Measurements from ENCODE around the gene C10orf62. TPM values are rescaled to one million over a fixed set of nuclear protein-coding genes. Genes with fewer than 3 reads are reported as not detected.

The C10orf62 gene
- total and polyA plus RNA-seq, 2 of the 13 experiments (the other 11 are each of a cell fraction or from before 2014, with no cell fraction given), result 0.61 to 1.6 TPM

DNA sequence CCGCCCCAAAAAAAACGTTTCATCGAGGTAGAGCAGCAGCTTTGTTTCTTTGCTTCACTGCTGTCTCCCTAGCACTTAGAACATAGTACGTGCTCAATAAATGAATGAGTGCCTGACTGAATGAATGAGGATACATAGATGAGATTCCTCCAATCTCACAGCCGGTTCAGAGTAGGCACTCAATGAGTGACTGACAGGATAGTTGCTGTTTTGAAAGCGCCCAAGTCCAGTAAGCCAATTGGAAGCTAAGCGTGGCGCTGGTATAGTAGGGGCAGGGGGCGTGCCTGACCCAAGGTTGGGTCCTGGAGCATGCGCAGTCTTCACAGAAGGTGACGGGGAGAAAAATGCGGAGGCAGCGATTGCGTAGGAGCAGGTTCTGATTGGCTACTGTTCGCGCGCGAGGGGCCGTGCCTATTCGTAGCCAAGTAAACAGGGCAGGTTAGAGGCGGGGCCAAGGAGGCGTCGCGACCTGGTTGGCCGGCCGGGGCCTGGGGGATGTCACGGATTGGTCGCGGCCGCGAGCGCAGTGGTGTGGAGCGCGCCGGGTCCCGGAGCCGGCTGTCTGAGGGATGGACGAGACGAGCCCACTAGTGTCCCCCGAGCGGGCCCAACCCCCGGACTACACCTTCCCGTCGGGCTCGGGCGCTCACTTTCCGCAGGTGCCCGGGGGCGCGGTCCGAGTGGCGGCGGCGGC is 50.8 kb downstream of the C10orf62 start, which contains the start of gene PI4K2A (continued):
- TF ChIP-seq TBX2 (CRISPR knock-in tag; IDR thresholded peaks at IDR 0.05; ENCODE audit: borderline replicate concordance) (peak; percentile 68; the same call in 1 of the 2 replicates), CEBPB (IDR thresholded peaks at IDR 0.05; ENCODE audit: borderline replicate concordance, low read depth, low read length) (peak; percentile 85; the same call in 1 of the 2 replicates), FOXJ3 (CRISPR knock-in tag; IDR thresholded peaks at IDR 0.05; ENCODE audit: borderline replicate concordance) (peak; percentile 53; the same call in 1 of the 2 replicates), SIN3A (IDR thresholded peaks at IDR 0.05; ENCODE audit: borderline replicate concordance, low read depth, low read length) (peak; percentile 40), MYC (CRISPR knock-in tag; IDR thresholded peaks at IDR 0.05; ENCODE audit: borderline replicate concordance) (0 out of 2 replicates have a peak, but pooled peaks have one; percentile 45), CREB1 (IDR thresholded peaks at IDR 0.05) (peak; percentile 89), CREB1 (CRISPR knock-in tag; IDR thresholded peaks at IDR 0.05) (peak; percentile 81), ATM (IDR thresholded peaks at IDR 0.05; ENCODE audit: borderline replicate concordance) (no peak), HOXA5 (CRISPR knock-in tag; IDR thresholded peaks at IDR 0.05) (no peak), CBX2 (IDR thresholded peaks at IDR 0.05; ENCODE audit: low read depth, low read length) (no peak), CBX2 (CRISPR knock-in tag; IDR thresholded peaks at IDR 0.05; ENCODE audit: low read depth) (no peak), TBX3 (IDR thresholded peaks at IDR 0.05; ENCODE audit: borderline replicate concordance) (peak; percentile 26; the same call in 1 of the 2 replicates), ETV5 (CRISPR knock-in tag; IDR thresholded peaks at IDR 0.05; ENCODE audit: borderline replicate concordance) (peak; percentile 4; the same call in 1 of the 2 replicates), HDAC1 (CRISPR knock-in tag; IDR thresholded peaks at IDR 0.05) (peak; percentile 59), ZNF3 (CRISPR knock-in tag; IDR thresholded peaks at IDR 0.05) (peak; percentile 99)
- TF ChIP-seq, protein P1, sequence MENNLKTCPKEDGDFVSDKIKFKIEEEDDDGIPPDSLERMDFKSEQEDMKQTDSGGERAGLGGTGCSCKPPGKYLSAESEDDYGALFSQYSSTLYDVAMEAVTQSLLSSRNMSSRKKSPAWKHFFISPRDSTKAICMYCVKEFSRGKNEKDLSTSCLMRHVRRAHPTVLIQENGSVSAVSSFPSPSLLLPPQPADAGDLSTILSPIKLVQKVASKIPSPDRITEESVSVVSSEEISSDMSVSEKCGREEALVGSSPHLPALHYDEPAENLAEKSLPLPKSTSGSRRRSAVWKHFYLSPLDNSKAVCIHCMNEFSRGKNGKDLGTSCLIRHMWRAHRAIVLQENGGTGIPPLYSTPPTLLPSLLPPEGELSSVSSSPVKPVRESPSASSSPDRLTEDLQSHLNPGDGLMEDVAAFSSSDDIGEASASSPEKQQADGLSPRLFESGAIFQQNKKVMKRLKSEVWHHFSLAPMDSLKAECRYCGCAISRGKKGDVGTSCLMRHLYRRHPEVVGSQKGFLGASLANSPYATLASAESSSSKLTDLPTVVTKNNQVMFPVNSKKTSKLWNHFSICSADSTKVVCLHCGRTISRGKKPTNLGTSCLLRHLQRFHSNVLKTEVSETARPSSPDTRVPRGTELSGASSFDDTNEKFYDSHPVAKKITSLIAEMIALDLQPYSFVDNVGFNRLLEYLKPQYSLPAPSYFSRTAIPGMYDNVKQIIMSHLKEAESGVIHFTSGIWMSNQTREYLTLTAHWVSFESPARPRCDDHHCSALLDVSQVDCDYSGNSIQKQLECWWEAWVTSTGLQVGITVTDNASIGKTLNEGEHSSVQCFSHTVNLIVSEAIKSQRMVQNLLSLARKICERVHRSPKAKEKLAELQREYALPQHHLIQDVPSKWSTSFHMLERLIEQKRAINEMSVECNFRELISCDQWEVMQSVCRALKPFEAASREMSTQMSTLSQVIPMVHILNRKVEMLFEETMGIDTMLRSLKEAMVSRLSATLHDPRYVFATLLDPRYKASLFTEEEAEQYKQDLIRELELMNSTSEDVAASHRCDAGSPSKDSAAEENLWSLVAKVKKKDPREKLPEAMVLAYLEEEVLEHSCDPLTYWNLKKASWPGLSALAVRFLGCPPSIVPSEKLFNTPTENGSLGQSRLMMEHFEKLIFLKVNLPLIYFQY (CRISPR knock-in tag; IDR thresholded peaks at IDR 0.05; ENCODE audit: borderline replicate concordance), result peak; percentile 71
- TF ChIP-seq, protein P2, sequence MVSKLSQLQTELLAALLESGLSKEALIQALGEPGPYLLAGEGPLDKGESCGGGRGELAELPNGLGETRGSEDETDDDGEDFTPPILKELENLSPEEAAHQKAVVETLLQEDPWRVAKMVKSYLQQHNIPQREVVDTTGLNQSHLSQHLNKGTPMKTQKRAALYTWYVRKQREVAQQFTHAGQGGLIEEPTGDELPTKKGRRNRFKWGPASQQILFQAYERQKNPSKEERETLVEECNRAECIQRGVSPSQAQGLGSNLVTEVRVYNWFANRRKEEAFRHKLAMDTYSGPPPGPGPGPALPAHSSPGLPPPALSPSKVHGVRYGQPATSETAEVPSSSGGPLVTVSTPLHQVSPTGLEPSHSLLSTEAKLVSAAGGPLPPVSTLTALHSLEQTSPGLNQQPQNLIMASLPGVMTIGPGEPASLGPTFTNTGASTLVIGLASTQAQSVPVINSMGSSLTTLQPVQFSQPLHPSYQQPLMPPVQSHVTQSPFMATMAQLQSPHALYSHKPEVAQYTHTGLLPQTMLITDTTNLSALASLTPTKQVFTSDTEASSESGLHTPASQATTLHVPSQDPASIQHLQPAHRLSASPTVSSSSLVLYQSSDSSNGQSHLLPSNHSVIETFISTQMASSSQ (IDR thresholded peaks at IDR 0.05; ENCODE audit: low read depth), result no peak
- TF ChIP-seq, protein P2 (CRISPR knock-in tag; IDR thresholded peaks at IDR 0.05; ENCODE audit: borderline replicate concordance), result 0 out of 2 replicates have a peak, but pooled peaks have one; percentile 31
- TF ChIP-seq, protein P3, sequence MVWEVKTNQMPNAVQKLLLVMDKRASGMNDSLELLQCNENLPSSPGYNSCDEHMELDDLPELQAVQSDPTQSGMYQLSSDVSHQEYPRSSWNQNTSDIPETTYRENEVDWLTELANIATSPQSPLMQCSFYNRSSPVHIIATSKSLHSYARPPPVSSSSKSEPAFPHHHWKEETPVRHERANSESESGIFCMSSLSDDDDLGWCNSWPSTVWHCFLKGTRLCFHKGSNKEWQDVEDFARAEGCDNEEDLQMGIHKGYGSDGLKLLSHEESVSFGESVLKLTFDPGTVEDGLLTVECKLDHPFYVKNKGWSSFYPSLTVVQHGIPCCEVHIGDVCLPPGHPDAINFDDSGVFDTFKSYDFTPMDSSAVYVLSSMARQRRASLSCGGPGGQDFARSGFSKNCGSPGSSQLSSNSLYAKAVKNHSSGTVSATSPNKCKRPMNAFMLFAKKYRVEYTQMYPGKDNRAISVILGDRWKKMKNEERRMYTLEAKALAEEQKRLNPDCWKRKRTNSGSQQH (CRISPR knock-in tag; IDR thresholded peaks at IDR 0.05; ENCODE audit: low read depth), result peak; percentile 50
